Fibroblast of lung (primary cell): ENCODE results near the gene ADI1. TPM values are rescaled to one million over a fixed set of nuclear protein-coding genes. Genes with fewer than 3 reads are reported as not detected.

Experiments
- DNase-seq, 2 donors: peaks; one replicate each; pipeline versions ENCODE4 v3.0.0 to v3.0.0-alpha.2; 2010; ENCODE audit warnings: low read depth in 2 of 2
- H2AFZ ChIP-seq: 2 replicates; pipeline ENCODE4 v1.5.1; 2012; ENCODE audit warnings: low read length, control low read depth, inconsistent platforms
- H3K27ac ChIP-seq: 2 replicates; pipeline ENCODE4 v1.5.1; 2011; ENCODE audit warnings: low read length, control low read depth; ENCODE audit not compliant: insufficient read depth
- H3K27me3 ChIP-seq: 2 replicates; pipeline ENCODE4 v1.5.1; 2011; ENCODE audit warnings: mild to moderate bottlenecking, low read length; ENCODE audit not compliant: control insufficient read depth, insufficient read depth
- H3K36me3 ChIP-seq: 2 replicates; pipeline ENCODE4 v1.5.1; 2011; ENCODE audit warnings: low read length; ENCODE audit not compliant: control insufficient read depth, insufficient read depth
- H3K4me1 ChIP-seq: 2 replicates; pipeline ENCODE4 v1.5.1; 2011; ENCODE audit warnings: low read length; ENCODE audit not compliant: control insufficient read depth, insufficient read depth; ENCODE audit errors: extremely low read depth
- H3K4me2 ChIP-seq: 2 replicates; pipeline ENCODE4 v1.5.1; 2011; ENCODE audit warnings: low read length, control low read depth; ENCODE audit not compliant: insufficient read depth; ENCODE audit errors: extremely low read depth
- H3K4me3 ChIP-seq, 4 experiments: fragments of 200-600 bp in 1 of 4; sonication (generic) in 1 of 4; replicated peaks in 1 of 4; 2 replicates each; pipeline ENCODE4 v1.5.1; 2011 to 2016; ENCODE audit warnings: low read length in 4 of 4, low read depth in 3 of 4, mild to moderate bottlenecking in 3 of 4, control low read depth in 2 of 4, inconsistent platforms in 1 of 4, mixed read lengths in 1 of 4; ENCODE audit not compliant: insufficient read depth in 1 of 4; ENCODE audit errors: control extremely low read depth in 1 of 4
- H3K79me2 ChIP-seq: 2 replicates; pipeline ENCODE4 v1.5.1; 2012; ENCODE audit warnings: mild to moderate bottlenecking, low read length, inconsistent platforms; ENCODE audit not compliant: control insufficient read depth, insufficient read depth
- H3K9ac ChIP-seq: 2 replicates; pipeline ENCODE4 v1.5.1; 2011; ENCODE audit warnings: mild to moderate bottlenecking, low read length, control low read depth; ENCODE audit not compliant: insufficient read depth
- H3K9me3 ChIP-seq: 2 replicates; pipeline ENCODE4 v1.5.1; 2012; ENCODE audit warnings: low read depth, low read length; ENCODE audit not compliant: control insufficient read depth, insufficient read depth
- H4K20me1 ChIP-seq: 2 replicates; pipeline ENCODE4 v1.5.1; 2011; ENCODE audit warnings: low read length; ENCODE audit not compliant: control insufficient read depth, insufficient read depth; ENCODE audit errors: extremely low read depth
- CTCF ChIP-seq, 2 donors: IDR thresholded peaks in 1 of 2; conservative IDR thresholded peaks in 1 of 2; 1 replicate in 1 of 2; 2 replicates in 1 of 2; pipeline ENCODE4 v1.5.1; 2011 to 2012; ENCODE audit warnings: low read length in 2 of 2, control low read depth in 1 of 2, inconsistent platforms in 1 of 2, low read depth in 1 of 2, mild to moderate bottlenecking in 1 of 2
- EZH2 ChIP-seq: IDR thresholded peaks from 2 replicates; pipeline ENCODE4 v1.5.1; 2012; ENCODE audit warnings: low read length, control low read depth, mild to moderate bottlenecking; ENCODE audit errors: missing control alignments
- polyA plus RNA-seq, 2 donors: library from polyadenylated mRNA; depleted of rRNA in 1 of 2; stranded (reverse) in 1 of 2; unstranded in 1 of 2; fragments of >200 nt; gene quantifications; 2 replicates each; pipeline ENCODE4 v1.2.1, GENCODE V29; 2011 to 2012; ENCODE audit warnings: missing spikeins in 1 of 2
- total RNA-seq: library from RNA; depleted of rRNA; stranded (reverse); fragments of >200 nt; gene quantifications from 2 replicates; pipeline ENCODE4 v1.2.1, GENCODE V29; 2014

The ADI1 gene
- total and polyA plus RNA-seq, 2 donors (not counting 1 experiment from before 2014, with no cell fraction given): 41.9 to 69.3 TPM

- Histone ChIP-seq H3K4me2 (no peak overlapping the region), H3K9me3 (no peaks in the 10 kb centered on the region), H3K9ac (no peak overlapping the region), H2AFZ (no peak overlapping the region), H3K79me2 (no peaks in the 10 kb centered on the region), H3K4me3 (no peak overlapping the region), H3K27me3 (no peaks in the 10 kb centered on the region), H4K20me1 (no peaks in the 10 kb centered on the region), H3K4me1 (peaks cover 3% of the 10 kb centered on the region), H3K27ac (no peak overlapping the region), H3K36me3 (peaks cover 4% of the 10 kb centered on the region)
- TF ChIP-seq EZH2 (no peak), CTCF (conservative IDR thresholded peaks at IDR 0.05 in 1 of 2, IDR thresholded peaks at IDR 0.05 in 1 of 2; ENCODE audit: low read depth in 1 of 2, low read length in 2 of 2) (no peak)
- DNase-seq: no peak
Measured at GRCh38 chr2:3447789-3448317, 71.5 kb downstream of the ADI1 start.

Other genes with a start within 250 kb of the ADI1 start
- gene EIPR1, start 141.7 kb downstream of the ADI1 start, total RNA-seq: 15.2 and 22.3 TPM in 2 replicates
- 23.9 and 34.6 TPM in 2 replicates for gene EIPR1, start 141.7 kb downstream of the ADI1 start, polyA plus RNA-seq
- 49.1 and 53.2 TPM in 2 replicates for gene TRAPPC12, start 139.8 kb downstream of the ADI1 start, total RNA-seq
- gene TRAPPC12, start 139.8 kb downstream of the ADI1 start, polyA plus RNA-seq: 33.7 and 52.0 TPM in 2 replicates
- 28.5 and 31.2 TPM in 2 replicates for gene RNASEH1, start 38.8 kb upstream of the ADI1 start, total RNA-seq
- 23.8 and 28.6 TPM in 2 replicates for gene RNASEH1, start 38.8 kb upstream of the ADI1 start, polyA plus RNA-seq
- gene RPS7, start 55.7 kb upstream of the ADI1 start, total RNA-seq: 1,452 and 2,150 TPM in 2 replicates
- 1,409 and 1,476 TPM in 2 replicates for gene RPS7, start 55.7 kb upstream of the ADI1 start, polyA plus RNA-seq
- gene COLEC11, start 75.6 kb upstream of the ADI1 start, total RNA-seq: 0.77 and 0.83 TPM in 2 replicates
- 0.30 and 0.34 TPM in 2 replicates for gene COLEC11, start 75.6 kb upstream of the ADI1 start, polyA plus RNA-seq
- gene ALLC, start 138.7 kb upstream of the ADI1 start, total RNA-seq: not detected in 2 replicates
- not detected in 2 replicates for gene ALLC, start 138.7 kb upstream of the ADI1 start, polyA plus RNA-seq
- not detected in 2 replicates for gene DCDC2C, start 184.0 kb upstream of the ADI1 start, total RNA-seq
- gene DCDC2C, start 184.0 kb upstream of the ADI1 start, polyA plus RNA-seq: not detected in 2 replicates